ENCODE results near the gene COL7A1. TPM values are rescaled to one million over a fixed set of nuclear protein-coding genes. Genes with fewer than 3 reads are reported as not detected.

COL7A1 gene
- total RNA-seq, 1 donor from 2014 or later: 1.5 TPM

- no peak for TF ChIP-seq CTCF (IDR thresholded peaks at IDR 0.05)
- Mint-ChIP-seq H3K9me3 (peaks cover 2% of the 10 kb centered on the region), H3K36me3 (ENCODE audit: low read depth) (no peaks in the 10 kb centered on the region), H3K27me3 (no peaks in the 10 kb centered on the region), H3K4me1 (no peaks in the 10 kb centered on the region), H3K27ac (no peak overlapping the region), H3K4me3 (no peak overlapping the region)
- intact Hi-C loops (cut with micrococcal nuclease): no loop called here
- POLR2A ChIA-PET: no interaction called here
- DNase-seq (no peak), ATAC-seq (ENCODE audit: low read depth) (no peak)
- CTCF ChIA-PET: no interaction called here
Measured at GRCh38 chr3:48543271-48543866, 51.8 kb downstream of the COL7A1 start.

- Mint-ChIP-seq H3K27me3 (no peaks in the 10 kb centered on the region), H3K4me3 (no peak overlapping the region), H3K27ac (no peak overlapping the region), H3K9me3 (peaks cover 2% of the 10 kb centered on the region), H3K36me3 (ENCODE audit: low read depth) (no peaks in the 10 kb centered on the region), H3K4me1 (no peaks in the 10 kb centered on the region)
- no peak for ATAC-seq (ENCODE audit: low read depth)
- TF ChIP-seq CTCF (IDR thresholded peaks at IDR 0.05): no peak
- ChIA-PET POLR2A (no interaction called here), CTCF (no interaction called here)
- intact Hi-C loops (cut with micrococcal nuclease): no loop called here
- DNase-seq: no peak
Measured at GRCh38 chr3:48538451-48538850, 56.7 kb downstream of the COL7A1 start.

GRCh38 chr3:48536785-48537184 lies 58.3 kb downstream of the COL7A1 start:
- Mint-ChIP-seq H3K27me3 (no peaks in the 10 kb centered on the region), H3K4me3 (no peak overlapping the region), H3K27ac (no peak overlapping the region), H3K9me3 (no peaks in the 10 kb centered on the region), H3K4me1 (no peaks in the 10 kb centered on the region), H3K36me3 (ENCODE audit: low read depth) (no peaks in the 10 kb centered on the region)
- no peak for DNase-seq
- ChIA-PET POLR2A (no interaction called here), CTCF (no interaction called here)
- TF ChIP-seq CTCF (IDR thresholded peaks at IDR 0.05): no peak
- intact Hi-C loops (cut with micrococcal nuclease): no loop called here
- no peak for ATAC-seq (ENCODE audit: low read depth)

GRCh38 chr3:48536116-48536515 lies 59.0 kb downstream of the COL7A1 start:
- no peak overlapping the region for H3K4me3 Mint-ChIP-seq
- H3K27ac Mint-ChIP-seq: no peak overlapping the region
- no peaks in the 10 kb centered on the region for H3K36me3 Mint-ChIP-seq (ENCODE audit: low read depth)
- no peak for ATAC-seq (ENCODE audit: low read depth)
- no peak for TF ChIP-seq CTCF (IDR thresholded peaks at IDR 0.05)
- POLR2A ChIA-PET: no interaction called here
- no peak for DNase-seq
- H3K4me1 Mint-ChIP-seq: no peaks in the 10 kb centered on the region
- no peaks in the 10 kb centered on the region for H3K9me3 Mint-ChIP-seq
- CTCF ChIA-PET: no interaction called here
- H3K27me3 Mint-ChIP-seq: no peaks in the 10 kb centered on the region
- intact Hi-C loops (cut with micrococcal nuclease): no loop called here

- no peaks in the 10 kb centered on the region for H3K27me3 Mint-ChIP-seq
- no peak overlapping the region for H3K4me3 Mint-ChIP-seq
- H3K36me3 Mint-ChIP-seq (ENCODE audit: low read depth): no peaks in the 10 kb centered on the region
- ChIA-PET POLR2A (no interaction called here), CTCF (no interaction called here)
- no peaks in the 10 kb centered on the region for H3K9me3 Mint-ChIP-seq
- H3K4me1 Mint-ChIP-seq: no peaks in the 10 kb centered on the region
- no peak for TF ChIP-seq CTCF (IDR thresholded peaks at IDR 0.05)
- no peak for DNase-seq
- no peak for ATAC-seq (ENCODE audit: low read depth)
- no peak overlapping the region for H3K27ac Mint-ChIP-seq
- intact Hi-C loops (cut with micrococcal nuclease): no loop called here
Measured at GRCh38 chr3:48535578-48535977, 59.6 kb downstream of the COL7A1 start.
